Measurements from ENCODE around the gene HOMER1. TPM values are rescaled to one million over a fixed set of nuclear protein-coding genes. Genes with fewer than 3 reads are reported as not detected.

The HOMER1 gene
- total RNA-seq, 4 donors from 2014 or later = 1.8 to 13.8 (median 5.2) TPM

DNA sequence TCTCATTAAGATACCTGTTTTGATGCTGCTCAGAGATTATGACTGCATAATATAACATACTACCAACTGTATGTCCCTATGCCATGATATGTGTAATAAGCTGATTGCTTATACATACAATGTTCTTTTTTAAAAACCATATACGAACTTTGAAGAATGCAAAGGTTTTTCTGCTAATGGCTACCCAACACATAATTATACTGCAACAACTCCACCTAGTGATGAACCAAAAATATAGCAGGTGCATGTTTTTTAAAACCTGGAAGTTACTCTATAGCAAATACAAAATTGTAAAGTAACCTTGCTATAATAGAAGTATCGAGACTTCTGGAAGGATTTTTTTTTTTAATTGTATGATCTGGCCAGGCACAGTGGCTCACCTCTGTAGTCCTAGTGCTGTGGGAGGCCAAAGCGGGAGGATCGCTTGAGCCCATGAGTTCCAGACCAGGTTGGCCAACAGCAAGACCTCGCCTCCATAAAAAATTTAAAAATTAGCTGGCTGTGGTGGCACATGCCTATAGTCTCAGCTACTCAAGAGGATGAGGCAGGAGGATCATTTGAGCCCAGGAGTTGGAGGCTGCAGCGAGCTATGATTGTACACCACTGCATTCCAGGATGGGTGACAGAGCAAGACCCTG lies 49.1 kb downstream of the HOMER1 start:
- Histone ChIP-seq H3K27me3 (no peaks in the 10 kb centered on the region), H3K9me3 (no peaks in the 10 kb centered on the region), H3K4me1 (no peaks in the 10 kb centered on the region), H3K27ac (no peak overlapping the region), H3K4me3 (no peak overlapping the region), H3K36me3 (no peaks in the 10 kb centered on the region)
- no peak for DNase-seq (ENCODE audit: low spot score in 2 of 2)
- WGBS, 2 donors = 68 to 73% methylated on average over 6 of the region's 6 CpGs
- no peak for TF ChIP-seq EP300 (IDR thresholded peaks at IDR 0.05)
- TF ChIP-seq, protein P1, sequence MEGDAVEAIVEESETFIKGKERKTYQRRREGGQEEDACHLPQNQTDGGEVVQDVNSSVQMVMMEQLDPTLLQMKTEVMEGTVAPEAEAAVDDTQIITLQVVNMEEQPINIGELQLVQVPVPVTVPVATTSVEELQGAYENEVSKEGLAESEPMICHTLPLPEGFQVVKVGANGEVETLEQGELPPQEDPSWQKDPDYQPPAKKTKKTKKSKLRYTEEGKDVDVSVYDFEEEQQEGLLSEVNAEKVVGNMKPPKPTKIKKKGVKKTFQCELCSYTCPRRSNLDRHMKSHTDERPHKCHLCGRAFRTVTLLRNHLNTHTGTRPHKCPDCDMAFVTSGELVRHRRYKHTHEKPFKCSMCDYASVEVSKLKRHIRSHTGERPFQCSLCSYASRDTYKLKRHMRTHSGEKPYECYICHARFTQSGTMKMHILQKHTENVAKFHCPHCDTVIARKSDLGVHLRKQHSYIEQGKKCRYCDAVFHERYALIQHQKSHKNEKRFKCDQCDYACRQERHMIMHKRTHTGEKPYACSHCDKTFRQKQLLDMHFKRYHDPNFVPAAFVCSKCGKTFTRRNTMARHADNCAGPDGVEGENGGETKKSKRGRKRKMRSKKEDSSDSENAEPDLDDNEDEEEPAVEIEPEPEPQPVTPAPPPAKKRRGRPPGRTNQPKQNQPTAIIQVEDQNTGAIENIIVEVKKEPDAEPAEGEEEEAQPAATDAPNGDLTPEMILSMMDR (IDR thresholded peaks at IDR 0.05) = peak; percentile 39 to 56 (median 51)

DNA sequence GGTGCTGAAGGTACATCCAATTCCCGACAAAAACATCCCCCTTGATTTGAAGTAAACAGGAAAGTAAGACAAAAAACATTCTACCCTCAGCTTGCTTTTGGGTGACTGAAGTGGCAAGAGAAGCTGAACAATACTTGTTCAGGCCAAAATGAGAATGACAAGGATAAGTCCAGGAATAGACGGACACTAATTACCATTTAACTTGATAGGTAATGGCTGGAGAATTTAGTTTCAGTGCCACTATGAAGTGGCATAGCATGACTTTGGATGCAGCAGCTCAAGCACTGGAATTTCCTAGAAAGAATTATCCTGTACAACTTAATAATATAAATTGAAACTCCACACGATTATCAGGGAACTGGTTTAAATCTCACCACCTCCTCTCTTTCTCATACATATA lies 49.7 kb downstream of the HOMER1 start:
- Histone ChIP-seq H3K27ac (no peak overlapping the region), H3K9me3 (no peaks in the 10 kb centered on the region), H3K27me3 (no peaks in the 10 kb centered on the region), H3K36me3 (no peaks in the 10 kb centered on the region), H3K4me1 (no peaks in the 10 kb centered on the region), H3K4me3 (no peak overlapping the region)
- 66 to 69% methylated on average over 3 of the region's 3 CpGs for WGBS, 2 donors
- TF ChIP-seq EP300 (IDR thresholded peaks at IDR 0.05) = no peak
- TF ChIP-seq, protein P1 (IDR thresholded peaks at IDR 0.05) = no peak
- no peak for TF ChIP-seq POLR2A (IDR thresholded peaks at IDR 0.05)
- no peak for DNase-seq (ENCODE audit: low spot score in 2 of 2)

DNA sequence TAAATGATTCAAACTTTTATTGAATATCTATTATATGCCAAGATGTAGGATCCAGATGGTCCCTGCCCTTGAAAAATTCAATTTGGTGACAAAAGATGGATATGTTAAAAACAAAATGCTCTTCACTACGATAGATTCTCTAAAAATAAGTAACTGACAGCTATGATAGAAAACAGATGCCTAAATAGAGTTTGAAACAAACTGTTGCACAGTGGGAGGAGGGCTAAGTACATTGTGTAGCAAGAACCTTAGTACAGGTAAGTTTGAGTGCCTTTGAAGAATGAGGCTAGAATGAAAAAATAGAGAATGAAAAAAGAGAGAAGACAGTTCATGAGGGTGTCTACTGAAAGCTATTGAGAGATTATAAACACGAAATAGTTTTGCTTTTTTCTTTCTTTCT lies 54.3 kb downstream of the HOMER1 start:
- H3K4me1 ChIP-seq = no peaks in the 10 kb centered on the region
- TF ChIP-seq, protein P1 (IDR thresholded peaks at IDR 0.05) = no peak
- TF ChIP-seq EP300 (IDR thresholded peaks at IDR 0.05) (no peak), POLR2A (IDR thresholded peaks at IDR 0.05) (no peak)
- no peaks in the 10 kb centered on the region for H3K27me3 ChIP-seq
- no peak overlapping the region for H3K4me3 ChIP-seq
- no peak overlapping the region for H3K27ac ChIP-seq
- 86 to 87% methylated on average over 2 of the region's 2 CpGs for WGBS, 2 donors
- no peak for DNase-seq (ENCODE audit: low spot score in 2 of 2)
- H3K9me3 ChIP-seq = no peaks in the 10 kb centered on the region
- H3K36me3 ChIP-seq = no peaks in the 10 kb centered on the region

DNA sequence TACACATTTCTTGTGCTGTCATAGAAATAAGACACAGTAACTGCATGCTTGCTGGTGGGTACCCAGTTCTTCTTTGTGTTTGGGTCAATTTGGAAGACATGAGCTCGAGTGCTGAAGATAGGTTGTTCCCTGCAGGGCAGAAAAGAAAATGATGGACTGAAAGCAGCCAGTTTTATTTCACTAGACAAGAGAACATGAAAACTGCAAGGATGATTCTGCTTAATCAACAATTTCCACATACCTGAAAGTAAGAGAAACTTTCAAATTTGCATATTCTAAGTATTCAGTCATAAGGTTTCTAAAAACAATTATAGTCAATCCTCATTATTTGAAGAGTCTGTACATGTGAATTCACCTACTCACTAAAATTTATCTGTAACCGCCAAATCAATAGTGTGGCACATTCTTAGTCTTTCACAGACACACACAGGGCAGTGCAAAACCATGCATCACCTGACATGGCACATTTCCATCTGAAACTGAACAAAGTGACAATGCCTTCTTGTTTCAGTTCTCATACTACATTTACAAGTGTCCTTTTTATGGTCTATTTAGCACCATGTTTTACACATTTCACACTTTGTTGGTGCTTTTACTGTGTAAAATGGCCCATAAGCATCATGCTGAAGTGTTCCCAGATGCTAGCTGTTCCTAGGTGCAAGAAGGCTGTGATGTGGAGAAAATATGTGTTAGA lies 56.9 kb downstream of the HOMER1 start:
- Histone ChIP-seq H3K4me3 (no peak overlapping the region), H3K36me3 (no peaks in the 10 kb centered on the region), H3K4me1 (peaks cover 0 to 5% (median 0%) of the 10 kb centered on the region in 4 donors), H3K27ac (no peak overlapping the region), H3K9me3 (no peaks in the 10 kb centered on the region), H3K27me3 (no peaks in the 10 kb centered on the region)
- no peak for DNase-seq (ENCODE audit: low spot score in 2 of 2)
- TF ChIP-seq, protein P1 (IDR thresholded peaks at IDR 0.05) = no peak
- 86 to 88% methylated on average over 2 of the region's 2 CpGs for WGBS, 2 donors

DNA sequence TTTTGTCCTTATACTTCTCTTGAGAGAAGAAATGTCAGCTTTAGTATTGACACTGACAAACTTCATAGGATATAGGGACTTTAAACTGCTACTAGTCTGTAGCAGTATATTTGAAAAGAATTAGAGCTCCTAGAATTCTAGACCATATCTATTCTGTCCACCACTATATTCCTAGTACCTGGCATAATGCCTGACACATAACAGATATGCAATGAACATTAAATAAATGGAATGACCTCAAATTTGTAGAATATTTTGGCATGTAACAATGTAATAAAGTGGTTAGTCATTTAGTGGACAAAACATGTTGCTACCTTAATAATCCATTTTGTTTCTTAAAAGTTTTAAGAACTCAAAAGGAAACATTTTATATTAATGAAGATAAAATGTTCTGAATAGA lies 57.5 kb downstream of the HOMER1 start:
- H3K9me3 ChIP-seq = no peaks in the 10 kb centered on the region
- TF ChIP-seq EP300 (IDR thresholded peaks at IDR 0.05) (no peak), POLR2A (IDR thresholded peaks at IDR 0.05) (no peak)
- TF ChIP-seq, protein P1 (IDR thresholded peaks at IDR 0.05) = no peak
- no peak for DNase-seq (ENCODE audit: low spot score in 2 of 2)
- no peaks in the 10 kb centered on the region for H3K27me3 ChIP-seq
- peaks cover 0 to 5% (median 0%) of the 10 kb centered on the region in 4 donors for H3K4me1 ChIP-seq
- no peaks in the 10 kb centered on the region for H3K36me3 ChIP-seq
- H3K27ac ChIP-seq = no peak overlapping the region
- H3K4me3 ChIP-seq = no peak overlapping the region
